Measurements from ENCODE around the gene GRK5.

GRK5 gene

GRCh38 chr10:119313644-119314043 lies 106.3 kb downstream of the GRK5 start:
- in situ Hi-C loops (cut with MboI; ENCODE audit: low sequenced_read_pairs): no loop called here

- in situ Hi-C loops (cut with MboI; ENCODE audit: low sequenced_read_pairs): no loop called here
These were observed 106.7 kb downstream of the GRK5 start for GRCh38 chr10:119314061-119314460.

- in situ Hi-C loops (cut with MboI; ENCODE audit: low sequenced_read_pairs): no loop called here
These were observed 107.1 kb downstream of the GRK5 start for GRCh38 chr10:119314486-119314885.

GRCh38 chr10:119315128-119316001 lies 108.0 kb downstream of the GRK5 start:
- in situ Hi-C loops (cut with MboI; ENCODE audit: low sequenced_read_pairs): no loop called here

GRCh38 chr10:119316002-119316358 lies 108.6 kb downstream of the GRK5 start:
- in situ Hi-C loops (cut with MboI; ENCODE audit: low sequenced_read_pairs): no loop called here

- in situ Hi-C loops (cut with MboI; ENCODE audit: low sequenced_read_pairs): no loop called here
These were observed 109.3 kb downstream of the GRK5 start for GRCh38 chr10:119316729-119317097.

GRCh38 chr10:119318411-119319160 lies 111.2 kb downstream of the GRK5 start:
- in situ Hi-C loops (cut with MboI; ENCODE audit: low sequenced_read_pairs): no loop called here

- in situ Hi-C loops (cut with MboI; ENCODE audit: low sequenced_read_pairs): no loop called here
These were observed 112.0 kb downstream of the GRK5 start for GRCh38 chr10:119319161-119319919.

GRCh38 chr10:119319920-119320258 lies 112.5 kb downstream of the GRK5 start:
- in situ Hi-C loops (cut with MboI; ENCODE audit: low sequenced_read_pairs): no loop called here

GRCh38 chr10:119320981-119321380 lies 113.6 kb downstream of the GRK5 start:
- in situ Hi-C loops (cut with MboI; ENCODE audit: low sequenced_read_pairs): no loop called here

GRCh38 chr10:119323085-119324016 lies 116.0 kb downstream of the GRK5 start:
- in situ Hi-C loops (cut with MboI; ENCODE audit: low sequenced_read_pairs): no loop called here

GRCh38 chr10:119325131-119325530 lies 117.8 kb downstream of the GRK5 start:
- in situ Hi-C loops (cut with MboI; ENCODE audit: low sequenced_read_pairs): no loop called here

GRCh38 chr10:119326167-119326566 lies 118.8 kb downstream of the GRK5 start:
- in situ Hi-C loops (cut with MboI; ENCODE audit: low sequenced_read_pairs): no loop called here

- in situ Hi-C loops (cut with MboI; ENCODE audit: low sequenced_read_pairs): no loop called here
These were observed 119.8 kb downstream of the GRK5 start for GRCh38 chr10:119327096-119327745.

- in situ Hi-C loops (cut with MboI; ENCODE audit: low sequenced_read_pairs): no loop called here
These were observed 120.9 kb downstream of the GRK5 start for GRCh38 chr10:119328223-119328622.

- in situ Hi-C loops (cut with MboI; ENCODE audit: low sequenced_read_pairs): no loop called here
These were observed 123.0 kb downstream of the GRK5 start for GRCh38 chr10:119330342-119330741.

- in situ Hi-C loops (cut with MboI; ENCODE audit: low sequenced_read_pairs): no loop called here
These were observed 123.7 kb downstream of the GRK5 start for GRCh38 chr10:119331061-119331460.

- in situ Hi-C loops (cut with MboI; ENCODE audit: low sequenced_read_pairs): no loop called here
These were observed 125.9 kb downstream of the GRK5 start for GRCh38 chr10:119333146-119333792.

- in situ Hi-C loops (cut with MboI; ENCODE audit: low sequenced_read_pairs): no loop called here
These were observed 128.4 kb downstream of the GRK5 start for GRCh38 chr10:119335671-119336353.

Data from HL-60/S4 treated with retinoic acid at 250 ng/mL for 4 days and 3 days (cell line).